AG09309 (cell line): ENCODE data around the gene MPV17L2.

ENCODE experiments used
- DNase-seq: peaks from one replicate; pipeline ENCODE4 v3.0.0-alpha.2; 2010; ENCODE audit warnings: low read depth
- H3K4me3 ChIP-seq: 2 replicates; pipeline ENCODE4 v1.5.1; 2011; ENCODE audit warnings: mild to moderate bottlenecking, low read depth, low read length, moderate library complexity; ENCODE audit not compliant: control insufficient read depth
- CTCF ChIP-seq: IDR thresholded peaks from 2 replicates; pipeline ENCODE4 v1.5.1; 2011; ENCODE audit warnings: mild to moderate bottlenecking, low read depth, low read length, inconsistent platforms; ENCODE audit not compliant: insufficient read depth, control insufficient read depth; ENCODE audit errors: missing control alignments

The MPV17L2 gene

GRCh38 chr19:18149596-18149975, 43.4 kb upstream of the MPV17L2 start:
- no peak overlapping the region for H3K4me3 ChIP-seq
- DNase-seq, result no peak
- TF ChIP-seq CTCF, result no peak

GRCh38 chr19:18150776-18151624, 42.0 kb upstream of the MPV17L2 start:
- no peak overlapping the region for H3K4me3 ChIP-seq
- TF ChIP-seq CTCF, result no peak
- DNase-seq, result no peak

- peak overlapping the region; percentile 43 for H3K4me3 ChIP-seq
- TF ChIP-seq CTCF, result peak; percentile 69
- DNase-seq, result peak; percentile 86
Measured at GRCh38 chr19:18152442-18152816, 40.6 kb upstream of the MPV17L2 start.

GRCh38 chr19:18152817-18153555, 40.0 kb upstream of the MPV17L2 start, which contains the start of gene PIK3R2:
PIK3R2 (plus strand) TSS chr19:18153163; CDS start chr19:18155880, 2,717 bp downstream.
- no peak for TF ChIP-seq CTCF
- peak; percentile 91 for DNase-seq
- peak within 1 kb of the TSS; percentile 86 for H3K4me3 ChIP-seq

GRCh38 chr19:18153556-18154134, 39.4 kb upstream of the MPV17L2 start:
- DNase-seq, result no peak
- TF ChIP-seq CTCF, result no peak
- H3K4me3 ChIP-seq, result peak overlapping the region; percentile 86

GRCh38 chr19:18155095-18156087, 37.6 kb upstream of the MPV17L2 start:
- TF ChIP-seq CTCF, result no peak
- no peak overlapping the region for H3K4me3 ChIP-seq
- no peak for DNase-seq
